Vagina (tissue), 2 donors: ENCODE measurements around the gene TLCD5.

Source experiments
- CTCF ChIP-seq, 3 experiments: fragments of 450-650 bp in 2 of 3; fragments of 200-600 bp in 1 of 3; sonication (generic) in 1 of 3; IDR thresholded peaks; one replicate each; pipeline ENCODE4 v1.5.1; 2017 to 2019; ENCODE audit warnings: antibody characterized with exemption in 3 of 3, mild to moderate bottlenecking in 2 of 3, moderate library complexity in 2 of 3
- POLR2A ChIP-seq, 2 donors: fragments of 450-650 bp; IDR thresholded peaks; one replicate each; pipeline ENCODE4 v1.6.1; 2017; ENCODE audit warnings: antibody characterized with exemption in 2 of 2, mild to moderate bottlenecking in 2 of 2, moderate library complexity in 2 of 2

GRCh38 chr11:120372296-120372695 lies 47.2 kb downstream of the TLCD5 start:
- TF ChIP-seq POLR2A (IDR thresholded peaks at IDR 0.05) (no peak), CTCF (IDR thresholded peaks at IDR 0.05) (no peak)
